SK-N-SH (cell line): ENCODE results near the gene CHAC1.

Experiments used
- CTCF ChIP-seq: fragments of 200-600 bp; sonication (generic); IDR thresholded peaks from 2 replicates; pipeline ENCODE4 v1.6.1; 2017; ENCODE audit warnings: antibody characterized with exemption, mild to moderate bottlenecking, moderate library complexity
- EZH2phosphoT487 ChIP-seq: fragments of 200-600 bp; sonication (generic); IDR thresholded peaks from 2 replicates; pipeline ENCODE4 v1.6.1; 2017; ENCODE audit warnings: low read depth, mixed run types, mild to moderate bottlenecking, antibody characterized with exemption, moderate library complexity, borderline replicate concordance
- GABPA ChIP-seq: IDR thresholded peaks from 2 replicates; pipeline ENCODE4 v1.4.0; 2012; ENCODE audit warnings: low read depth, mild to moderate bottlenecking
- GATA2 ChIP-seq: sonication (generic); formaldehyde crosslinking; IDR thresholded peaks from 2 replicates; pipeline ENCODE4 v1.5.0; 2020; ENCODE audit warnings: mild to moderate bottlenecking, missing genetic modification reagents
- MAX ChIP-seq: IDR thresholded peaks from 2 replicates; pipeline ENCODE4 v1.4.0; 2012; ENCODE audit warnings: low read depth
- YY1 ChIP-seq: IDR thresholded peaks from 2 replicates; pipeline ENCODE4 v1.4.0; 2012; ENCODE audit warnings: low read depth, mild to moderate bottlenecking
- TF ChIP-seq, protein P1 (sequence below): IDR thresholded peaks from 2 replicates; pipeline ENCODE4 v1.6.1; 2012; ENCODE audit warnings: mild to moderate bottlenecking, low read depth, low read length, moderate library complexity

- TF ChIP-seq CTCF: no peak
- TF ChIP-seq, protein P1, sequence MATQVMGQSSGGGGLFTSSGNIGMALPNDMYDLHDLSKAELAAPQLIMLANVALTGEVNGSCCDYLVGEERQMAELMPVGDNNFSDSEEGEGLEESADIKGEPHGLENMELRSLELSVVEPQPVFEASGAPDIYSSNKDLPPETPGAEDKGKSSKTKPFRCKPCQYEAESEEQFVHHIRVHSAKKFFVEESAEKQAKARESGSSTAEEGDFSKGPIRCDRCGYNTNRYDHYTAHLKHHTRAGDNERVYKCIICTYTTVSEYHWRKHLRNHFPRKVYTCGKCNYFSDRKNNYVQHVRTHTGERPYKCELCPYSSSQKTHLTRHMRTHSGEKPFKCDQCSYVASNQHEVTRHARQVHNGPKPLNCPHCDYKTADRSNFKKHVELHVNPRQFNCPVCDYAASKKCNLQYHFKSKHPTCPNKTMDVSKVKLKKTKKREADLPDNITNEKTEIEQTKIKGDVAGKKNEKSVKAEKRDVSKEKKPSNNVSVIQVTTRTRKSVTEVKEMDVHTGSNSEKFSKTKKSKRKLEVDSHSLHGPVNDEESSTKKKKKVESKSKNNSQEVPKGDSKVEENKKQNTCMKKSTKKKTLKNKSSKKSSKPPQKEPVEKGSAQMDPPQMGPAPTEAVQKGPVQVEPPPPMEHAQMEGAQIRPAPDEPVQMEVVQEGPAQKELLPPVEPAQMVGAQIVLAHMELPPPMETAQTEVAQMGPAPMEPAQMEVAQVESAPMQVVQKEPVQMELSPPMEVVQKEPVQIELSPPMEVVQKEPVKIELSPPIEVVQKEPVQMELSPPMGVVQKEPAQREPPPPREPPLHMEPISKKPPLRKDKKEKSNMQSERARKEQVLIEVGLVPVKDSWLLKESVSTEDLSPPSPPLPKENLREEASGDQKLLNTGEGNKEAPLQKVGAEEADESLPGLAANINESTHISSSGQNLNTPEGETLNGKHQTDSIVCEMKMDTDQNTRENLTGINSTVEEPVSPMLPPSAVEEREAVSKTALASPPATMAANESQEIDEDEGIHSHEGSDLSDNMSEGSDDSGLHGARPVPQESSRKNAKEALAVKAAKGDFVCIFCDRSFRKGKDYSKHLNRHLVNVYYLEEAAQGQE: no peak
- TF ChIP-seq YY1: no peak
- TF ChIP-seq GABPA: no peak
- no peak for TF ChIP-seq MAX
- no peak for TF ChIP-seq EZH2phosphoT487
- TF ChIP-seq GATA2 (CRISPR knock-in tag): no peak
Observed at GRCh38 chr15:40956541-40956982, 3.3 kb downstream of the CHAC1 start.
